GM19467 (cell line): ENCODE measurements around the gene MTHFR.

ENCODE experiments used
- ATAC-seq: cut with Tn5 transposase; IDR thresholded peaks from one replicate; pipeline ENCODE4 v1.9.1; 2021; ENCODE audit warnings: mild to moderate bottlenecking, moderate library complexity; ENCODE audit not compliant: unreplicated experiment

MTHFR gene

DNA sequence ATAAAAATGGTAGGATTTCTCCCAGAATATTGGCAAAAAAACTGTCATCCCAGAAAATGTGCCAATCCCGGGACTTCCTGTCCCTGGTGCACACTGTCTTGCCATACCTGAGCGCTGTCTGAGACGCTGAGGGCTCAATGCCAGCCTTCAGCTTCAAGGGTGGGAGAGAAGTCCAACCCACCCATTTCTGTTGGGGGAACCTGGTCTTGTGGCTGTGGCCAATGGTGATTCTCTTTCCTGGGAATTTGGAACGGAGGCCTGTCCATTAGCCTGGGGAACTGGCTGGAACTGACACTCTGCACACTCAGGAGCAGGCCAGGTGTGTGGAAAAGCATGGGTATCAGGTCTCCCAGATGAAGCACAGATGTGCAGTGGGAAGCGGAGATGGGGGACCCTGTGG lies 6.7 kb downstream of the MTHFR start:
- no peak for ATAC-seq

- no peak for ATAC-seq
Observed at GRCh38 chr1:11797525-11798216, 8.1 kb downstream of the MTHFR start.

GRCh38 chr1:11796036-11796828 lies 9.5 kb downstream of the MTHFR start:
- no peak for ATAC-seq

DNA sequence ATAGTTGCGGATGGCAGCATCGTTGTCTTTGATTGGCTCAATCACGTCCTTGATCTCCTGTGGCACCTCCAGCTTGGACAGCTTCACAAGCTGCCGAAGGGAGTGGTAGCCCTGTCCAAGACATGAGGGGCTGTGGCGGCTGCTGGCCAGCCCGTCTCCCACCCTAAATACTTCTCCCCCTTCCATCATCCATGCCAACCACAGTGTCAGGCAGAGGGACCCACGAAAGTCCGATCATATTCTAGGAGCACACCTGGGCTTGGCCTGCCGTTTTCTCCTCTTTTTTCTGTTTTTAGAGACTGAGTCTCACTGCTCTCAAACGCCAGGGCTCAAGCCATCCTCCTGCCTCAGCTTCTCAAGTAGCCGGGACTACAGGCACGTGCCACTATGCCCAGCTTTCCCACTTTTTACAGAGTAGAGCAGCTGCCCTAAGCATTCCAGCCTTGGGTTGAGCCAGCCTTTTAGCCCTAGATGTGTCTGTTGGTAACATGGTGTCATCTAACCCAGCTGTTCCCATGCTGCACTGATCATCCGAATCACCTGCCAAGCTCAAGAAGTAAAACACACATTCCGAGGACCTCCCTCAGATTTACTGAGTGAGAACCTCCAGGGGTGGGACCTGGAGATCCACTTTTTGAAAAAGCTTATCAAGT lies 10.4 kb downstream of the MTHFR start:
- no peak for ATAC-seq

DNA sequence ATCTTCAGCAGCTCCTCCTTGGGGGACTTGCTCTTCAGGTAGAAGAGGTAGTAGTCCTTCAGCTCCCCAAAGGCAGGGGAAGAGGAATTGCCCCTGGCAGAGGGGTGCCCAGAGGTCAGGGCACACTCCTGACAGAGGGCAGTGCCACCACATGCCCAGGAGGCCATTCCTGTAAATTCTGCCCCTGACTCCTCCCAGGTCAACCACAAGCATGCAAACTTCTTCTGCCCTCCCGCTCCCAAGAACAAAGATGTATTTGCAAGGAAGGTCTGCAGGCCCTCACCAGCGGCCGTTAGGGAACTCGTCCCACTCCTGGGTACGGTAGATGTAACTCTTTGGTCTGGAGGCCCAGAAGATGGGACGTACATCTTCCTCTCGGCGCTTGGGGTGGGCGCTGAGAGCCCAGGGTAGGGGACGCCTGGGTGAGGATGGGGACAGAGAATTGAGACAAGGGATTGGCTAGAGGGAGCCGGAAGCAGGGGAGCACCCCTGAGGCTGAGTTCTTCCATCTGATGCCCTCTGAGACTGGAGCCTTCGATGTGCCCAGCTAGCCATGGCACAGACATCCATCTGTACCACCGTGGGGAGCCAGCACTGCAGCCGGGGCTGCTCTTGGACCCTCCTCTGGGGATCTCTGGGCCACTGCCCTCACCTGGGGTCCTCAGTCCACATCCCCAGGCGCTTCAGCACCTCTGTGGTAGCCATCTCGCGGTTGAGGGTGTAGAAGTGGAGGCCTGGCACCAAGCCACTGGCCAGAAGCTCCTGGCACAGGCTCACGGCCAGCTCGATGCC lies 11.1 kb downstream of the MTHFR start:
- ATAC-seq: no peak

- ATAC-seq: no peak
Observed at GRCh38 chr1:11793819-11794218, 11.9 kb downstream of the MTHFR start.

GRCh38 chr1:11792106-11792505 lies 13.7 kb downstream of the MTHFR start:
- ATAC-seq: no peak

DNA sequence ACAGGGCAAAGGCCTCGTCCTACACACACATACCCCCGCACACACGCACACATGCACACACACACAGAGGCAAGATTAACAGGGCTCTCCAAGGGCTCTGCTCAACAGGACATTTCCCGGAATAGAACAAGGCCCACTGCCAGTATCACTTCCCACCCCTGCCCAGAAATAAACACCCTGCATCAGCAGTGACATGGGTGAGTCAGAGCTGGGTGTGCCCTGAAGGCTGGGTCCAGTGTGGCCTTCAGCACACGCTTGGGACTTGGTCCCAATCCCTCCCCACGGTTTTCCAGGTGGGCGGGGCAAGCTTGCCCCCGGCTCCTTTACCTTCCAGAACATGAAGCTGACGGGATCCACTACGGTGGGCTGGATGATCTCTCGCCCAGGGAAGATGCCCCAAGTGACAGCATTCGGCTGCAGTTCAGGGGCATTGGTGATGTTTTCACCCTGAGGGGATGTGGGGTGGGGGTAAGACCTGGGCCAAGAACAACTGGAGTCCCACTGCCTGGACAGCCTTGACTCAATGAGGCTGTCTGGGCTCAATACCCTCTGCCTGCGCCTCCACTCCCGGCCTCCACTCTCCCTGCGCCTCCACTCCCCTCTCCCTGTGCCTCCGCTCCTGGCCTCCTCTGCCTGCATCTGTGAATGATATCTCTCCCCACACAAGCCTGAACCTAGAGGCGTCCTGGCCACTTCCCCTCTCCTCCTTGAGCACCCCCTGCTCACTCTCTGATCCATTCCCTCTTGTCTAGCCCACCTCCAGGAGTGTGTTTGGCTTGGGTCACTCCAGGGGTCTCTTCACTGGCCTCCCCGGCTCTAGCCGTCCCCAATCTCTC lies 14.7 kb downstream of the MTHFR start:
- ATAC-seq: no peak

DNA sequence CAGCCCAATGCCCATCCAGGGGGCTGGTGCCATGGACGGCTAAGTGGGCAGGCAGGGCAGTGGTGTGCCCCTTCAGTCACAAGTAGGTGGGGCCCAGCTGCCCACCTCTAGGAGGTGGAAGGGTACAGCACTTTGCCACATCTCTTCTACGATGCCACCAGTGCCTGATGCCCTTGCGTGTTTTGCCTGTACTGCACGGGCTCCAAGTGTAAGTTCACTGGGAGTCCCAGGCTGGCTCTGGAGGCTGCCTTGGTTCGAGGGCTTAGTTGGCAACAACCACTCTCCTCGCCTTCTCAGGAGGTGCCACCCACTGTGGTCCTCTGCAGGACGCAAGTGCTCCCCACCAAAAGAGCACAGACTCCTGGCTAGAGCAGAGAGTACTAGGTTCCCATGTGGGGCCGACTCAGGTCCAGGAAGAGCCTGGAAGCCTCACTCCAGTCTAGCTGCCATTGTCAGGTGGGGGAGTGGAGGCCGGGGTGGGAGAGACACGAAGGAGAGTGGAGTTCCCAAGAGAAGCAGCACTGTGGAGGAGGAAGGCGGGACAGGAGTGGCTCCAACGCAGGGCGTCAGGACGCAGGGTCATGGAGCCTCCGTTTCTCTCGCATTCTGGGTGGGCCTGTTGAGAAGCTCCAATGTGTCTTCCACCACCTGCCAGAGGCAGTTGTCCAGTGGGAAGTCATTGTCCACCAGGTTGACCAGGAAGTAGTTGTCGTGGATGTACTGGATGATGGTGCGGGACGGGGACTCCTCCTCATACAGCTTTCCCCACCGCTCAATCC lies 15.5 kb downstream of the MTHFR start:
- ATAC-seq: no peak

- ATAC-seq: no peak
Observed at GRCh38 chr1:11789126-11790067, 16.4 kb downstream of the MTHFR start.

GRCh38 chr1:11788549-11789053 lies 17.2 kb downstream of the MTHFR start:
- no peak for ATAC-seq

GRCh38 chr1:11787804-11788436 lies 17.8 kb downstream of the MTHFR start:
- no peak for ATAC-seq

GRCh38 chr1:11787251-11787803 lies 18.4 kb downstream of the MTHFR start:
- no peak for ATAC-seq

- no peak for ATAC-seq
Observed at GRCh38 chr1:11786168-11786567, 19.6 kb downstream of the MTHFR start.

GRCh38 chr1:11784993-11785769 lies 20.6 kb downstream of the MTHFR start:
- ATAC-seq: peak; percentile 75

- ATAC-seq: no peak
Observed at GRCh38 chr1:11784256-11784992, 21.3 kb downstream of the MTHFR start.
